LoVo (cell line): Measurements from ENCODE around the gene S100A16.
"Not testable (repeated sequence)": the region's sequence is repeated elsewhere in the genome, so short reads cannot be mapped to it uniquely, and the experiment has no call there.

Experiments used
- DNase-seq: peaks from one replicate; pipeline ENCODE4 v3.0.0-alpha.2; 2016; ENCODE audit warnings: low spot score

S100A16 gene

DNA sequence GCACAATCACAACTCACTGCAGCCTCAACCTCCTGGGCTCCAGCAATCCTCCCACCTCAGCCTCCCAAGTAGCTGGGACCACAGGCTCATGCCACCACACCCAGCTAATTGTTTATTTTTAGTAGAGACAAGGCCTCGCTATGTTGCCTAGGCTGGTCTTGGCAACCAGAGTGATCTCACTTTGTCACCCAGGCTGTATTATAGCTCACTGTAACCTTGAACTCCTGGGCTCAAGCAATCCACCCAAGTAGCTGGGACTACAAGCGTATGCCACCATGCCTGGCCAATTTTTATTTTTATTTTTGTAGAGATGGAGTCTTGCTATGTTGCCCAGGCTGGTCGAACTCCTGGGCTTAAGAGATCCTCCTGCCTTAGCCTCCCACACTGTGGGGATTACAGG is 50.9 kb downstream of the S100A16 start:
- not testable (repeated sequence) for DNase-seq

DNA sequence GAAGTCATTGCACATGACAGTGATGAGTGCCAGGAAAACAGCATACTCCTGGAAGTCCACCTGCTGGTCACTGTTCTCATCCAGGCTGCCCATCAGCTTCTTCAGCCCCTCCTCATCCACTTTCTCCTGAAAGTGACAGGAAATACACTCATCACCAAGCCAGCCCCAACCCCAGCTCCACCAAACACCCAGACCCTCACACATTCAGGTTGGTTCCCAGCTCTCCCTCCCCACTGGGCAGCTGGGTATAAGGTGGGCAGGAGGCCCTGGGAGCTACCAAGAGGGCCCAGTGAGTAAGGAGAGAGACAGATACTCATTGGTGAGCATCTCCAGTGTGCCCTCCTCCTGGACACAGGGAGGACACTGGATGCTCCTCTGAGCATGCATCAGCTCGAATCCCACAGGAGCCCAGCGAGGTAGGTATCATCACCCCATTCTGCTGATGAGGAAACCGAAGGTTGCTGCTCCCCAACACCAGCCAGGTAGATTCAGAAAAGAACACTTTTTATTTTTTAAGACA is 51.4 kb downstream of the S100A16 start:
- DNase-seq: no peak

DNA sequence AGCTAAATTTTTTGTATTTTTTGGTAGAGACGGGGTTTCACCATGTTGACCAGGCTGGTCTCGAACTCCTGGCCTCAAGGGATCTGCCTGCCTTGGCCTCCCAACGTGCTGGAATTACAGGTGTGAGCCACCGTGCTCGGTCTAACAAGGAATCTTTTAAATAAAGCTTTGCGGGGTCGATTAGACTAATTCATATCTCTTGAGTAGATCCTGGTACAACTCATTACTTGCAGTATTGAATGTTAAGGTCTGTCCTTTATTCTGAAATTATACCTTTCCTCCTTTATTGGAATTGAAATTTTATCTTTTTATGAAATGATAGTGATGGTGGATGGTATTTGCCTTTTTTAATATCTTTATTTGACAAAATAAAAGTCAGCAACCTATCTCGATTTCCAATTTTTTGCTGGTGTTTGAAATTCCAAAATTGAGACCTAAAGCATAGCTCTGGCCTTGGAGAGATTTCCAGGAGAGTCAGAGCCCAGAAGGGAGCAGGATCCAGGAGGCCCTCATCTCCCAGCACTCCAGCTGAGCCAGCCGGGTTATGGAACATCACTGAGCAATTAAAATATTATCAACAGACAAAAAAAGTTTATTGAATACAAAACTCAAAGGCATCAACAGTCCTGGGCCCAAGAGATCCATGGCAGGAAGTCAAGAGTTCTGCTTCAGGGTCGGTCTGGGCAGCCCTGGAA is 52.0 kb downstream of the S100A16 start:
- DNase-seq: no peak

DNA sequence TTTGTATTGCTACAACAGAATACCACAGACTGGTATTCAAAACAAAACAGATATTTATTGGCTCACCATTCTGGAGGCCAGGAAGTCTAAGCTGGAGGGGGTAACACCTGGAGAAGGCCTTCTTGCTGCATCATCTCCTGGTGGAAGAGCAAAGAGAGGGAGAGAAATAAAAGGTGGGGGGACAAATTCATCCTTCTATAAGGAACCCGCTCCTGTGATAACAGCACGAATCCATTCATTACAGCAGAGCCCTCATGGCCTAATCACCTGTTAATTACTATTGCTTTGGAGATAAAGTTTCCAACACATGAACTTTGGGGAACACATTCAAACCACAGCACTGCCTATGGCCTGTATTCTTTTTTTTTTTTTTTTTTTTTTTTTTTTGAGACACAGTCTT is 52.7 kb downstream of the S100A16 start:
- no peak for DNase-seq

DNA sequence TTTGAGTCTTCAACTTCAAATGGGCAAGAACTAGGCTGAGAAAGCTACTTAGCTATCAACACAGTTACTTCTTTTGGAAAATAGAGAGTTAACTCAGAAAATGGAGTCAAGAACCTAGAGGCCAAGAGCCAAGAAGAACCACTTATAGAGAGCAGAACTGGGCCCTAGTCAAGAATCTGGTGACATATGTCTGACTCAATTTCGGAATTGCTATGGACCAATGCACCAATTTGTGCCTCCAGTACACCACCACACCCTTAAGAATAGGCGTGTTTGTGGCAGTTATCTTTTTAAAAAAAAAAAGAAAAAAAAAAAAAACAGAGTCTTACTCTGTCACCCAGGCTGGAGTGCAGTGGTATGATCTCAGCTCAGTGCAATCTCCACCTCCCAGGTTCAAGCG is 55.1 kb downstream of the S100A16 start:
- DNase-seq: no peak
